Adrenal gland (tissue), 5 donors: ENCODE data around the gene TBX15.

Experiments
- POLR2A ChIP-seq, 2 donors: fragments of 450-650 bp; IDR thresholded peaks; one replicate each; pipeline ENCODE4 v1.6.1; 2017; ENCODE audit warnings: antibody characterized with exemption in 2 of 2, mild to moderate bottlenecking in 2 of 2, moderate library complexity in 1 of 2
- TF ChIP-seq, protein P1 (sequence below), 6 experiments: fragments of 450-650 bp in 4 of 6; fragments of 200-600 bp in 2 of 6; sonication (generic) in 1 of 6; IDR thresholded peaks; 1 replicate in 5 of 6; 2 replicates in 1 of 6; pipeline versions ENCODE4 v1.5.1 to v1.8.0; 2016 to 2021; ENCODE audit warnings: antibody characterized with exemption in 6 of 6, mild to moderate bottlenecking in 2 of 6, moderate library complexity in 1 of 6
- donor health status: DM: no; HTN: no; CAD: no.

DNA sequence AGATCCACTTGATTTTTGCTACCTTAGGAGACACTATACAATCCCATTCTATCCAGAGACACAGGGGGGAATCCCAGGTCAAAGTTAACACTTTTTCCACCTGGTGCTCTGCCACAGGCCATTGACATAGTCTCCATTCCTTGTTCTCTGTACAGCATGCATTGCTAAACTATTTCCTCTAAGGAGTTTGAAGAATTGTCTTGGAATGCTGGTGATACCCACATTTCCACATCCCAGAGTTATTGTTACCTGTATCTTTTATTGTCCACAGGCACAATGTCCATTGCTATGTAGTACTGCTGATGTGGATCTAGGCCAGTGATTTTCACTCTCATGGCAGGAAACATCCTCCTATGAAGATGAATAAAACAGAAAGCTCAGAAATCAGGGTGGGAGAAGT, 61.9 kb downstream of the TBX15 start:
- no peak for TF ChIP-seq POLR2A (IDR thresholded peaks at IDR 0.05)
- TF ChIP-seq, protein P1, sequence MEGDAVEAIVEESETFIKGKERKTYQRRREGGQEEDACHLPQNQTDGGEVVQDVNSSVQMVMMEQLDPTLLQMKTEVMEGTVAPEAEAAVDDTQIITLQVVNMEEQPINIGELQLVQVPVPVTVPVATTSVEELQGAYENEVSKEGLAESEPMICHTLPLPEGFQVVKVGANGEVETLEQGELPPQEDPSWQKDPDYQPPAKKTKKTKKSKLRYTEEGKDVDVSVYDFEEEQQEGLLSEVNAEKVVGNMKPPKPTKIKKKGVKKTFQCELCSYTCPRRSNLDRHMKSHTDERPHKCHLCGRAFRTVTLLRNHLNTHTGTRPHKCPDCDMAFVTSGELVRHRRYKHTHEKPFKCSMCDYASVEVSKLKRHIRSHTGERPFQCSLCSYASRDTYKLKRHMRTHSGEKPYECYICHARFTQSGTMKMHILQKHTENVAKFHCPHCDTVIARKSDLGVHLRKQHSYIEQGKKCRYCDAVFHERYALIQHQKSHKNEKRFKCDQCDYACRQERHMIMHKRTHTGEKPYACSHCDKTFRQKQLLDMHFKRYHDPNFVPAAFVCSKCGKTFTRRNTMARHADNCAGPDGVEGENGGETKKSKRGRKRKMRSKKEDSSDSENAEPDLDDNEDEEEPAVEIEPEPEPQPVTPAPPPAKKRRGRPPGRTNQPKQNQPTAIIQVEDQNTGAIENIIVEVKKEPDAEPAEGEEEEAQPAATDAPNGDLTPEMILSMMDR (IDR thresholded peaks at IDR 0.05), result no peak
